Parathyroid adenoma (tissue), 2 donors: ENCODE measurements around the gene GALNT10.

Experiments
- H2AFZ ChIP-seq: fragments of 300-600 bp; sonication (generic); one replicate; pipeline ENCODE4 v1.7.0; 2017; ENCODE audit warnings: antibody characterized with exemption, mild to moderate bottlenecking
- H3K27ac ChIP-seq: fragments of 300-600 bp; sonication (generic); one replicate; pipeline ENCODE4 v1.7.0; 2017
- H3K27me3 ChIP-seq: fragments of 300-600 bp; sonication (generic); one replicate; pipeline ENCODE4 v1.7.0; 2017; ENCODE audit warnings: low read length; ENCODE audit not compliant: control insufficient read depth, insufficient read depth
- H3K36me3 ChIP-seq: fragments of 300-600 bp; sonication (generic); one replicate; pipeline ENCODE4 v1.7.0; 2017; ENCODE audit warnings: low read length; ENCODE audit not compliant: control insufficient read depth, insufficient read depth
- H3K4me1 ChIP-seq: fragments of 300-600 bp; sonication (generic); one replicate; pipeline ENCODE4 v1.7.0; 2017; ENCODE audit warnings: control low read depth
- H3K4me2 ChIP-seq: fragments of 300-600 bp; sonication (generic); one replicate; pipeline ENCODE4 v1.7.0; 2017; ENCODE audit warnings: low read length
- H3K4me3 ChIP-seq: fragments of 300-600 bp; sonication (generic); one replicate; pipeline ENCODE4 v1.7.0; 2017; ENCODE audit warnings: low read depth, low read length
- H3K79me2 ChIP-seq: fragments of 300-600 bp; sonication (generic); one replicate; pipeline ENCODE4 v1.7.0; 2017; ENCODE audit warnings: control low read depth
- H3K9ac ChIP-seq: fragments of 300-600 bp; sonication (generic); one replicate; pipeline ENCODE4 v1.7.0; 2017; ENCODE audit warnings: mild to moderate bottlenecking
- H3K9me3 ChIP-seq: fragments of 300-600 bp; sonication (generic); one replicate; pipeline ENCODE4 v1.7.0; 2017; ENCODE audit warnings: low read length; ENCODE audit not compliant: control insufficient read depth
- CTCF ChIP-seq: fragments of 300-600 bp; sonication (generic); IDR thresholded peaks from one replicate; pipeline ENCODE4 v1.7.0; 2017; ENCODE audit warnings: antibody characterized with exemption, mild to moderate bottlenecking
- donor health status: primary hyperparathyroidism.

The GALNT10 gene

GRCh38 chr5:154159343-154159742 lies 31.2 kb upstream of the GALNT10 start:
- Histone ChIP-seq H3K36me3 (no peaks in the 10 kb centered on the region), H2AFZ (no peak overlapping the region), H3K27ac (no peak overlapping the region), H3K4me1 (no peaks in the 10 kb centered on the region), H3K27me3 (no peaks in the 10 kb centered on the region), H3K4me3 (no peak overlapping the region), H3K4me2 (no peak overlapping the region), H3K9me3 (no peaks in the 10 kb centered on the region), H3K9ac (no peak overlapping the region), H3K79me2 (no peaks in the 10 kb centered on the region)
- no peak for TF ChIP-seq CTCF

GRCh38 chr5:154162539-154163151 lies 27.9 kb upstream of the GALNT10 start:
- H2AFZ ChIP-seq, result no peak overlapping the region
- no peak overlapping the region for H3K9ac ChIP-seq
- no peaks in the 10 kb centered on the region for H3K4me1 ChIP-seq
- H3K27ac ChIP-seq, result no peak overlapping the region
- no peak overlapping the region for H3K4me3 ChIP-seq
- no peaks in the 10 kb centered on the region for H3K79me2 ChIP-seq
- H3K27me3 ChIP-seq, result no peaks in the 10 kb centered on the region
- no peaks in the 10 kb centered on the region for H3K36me3 ChIP-seq
- no peak for TF ChIP-seq CTCF
- no peak overlapping the region for H3K4me2 ChIP-seq
- no peaks in the 10 kb centered on the region for H3K9me3 ChIP-seq

- H3K79me2 ChIP-seq, result no peaks in the 10 kb centered on the region
- no peaks in the 10 kb centered on the region for H3K27me3 ChIP-seq
- H3K27ac ChIP-seq, result no peak overlapping the region
- H3K4me3 ChIP-seq, result no peak overlapping the region
- H2AFZ ChIP-seq, result no peak overlapping the region
- H3K9me3 ChIP-seq, result no peaks in the 10 kb centered on the region
- no peaks in the 10 kb centered on the region for H3K4me1 ChIP-seq
- H3K4me2 ChIP-seq, result no peak overlapping the region
- no peak for TF ChIP-seq CTCF
- no peak overlapping the region for H3K9ac ChIP-seq
- no peaks in the 10 kb centered on the region for H3K36me3 ChIP-seq
Measured at GRCh38 chr5:154163327-154164248, 26.9 kb upstream of the GALNT10 start.

- no peak overlapping the region for H3K4me3 ChIP-seq
- no peaks in the 10 kb centered on the region for H3K9me3 ChIP-seq
- H3K36me3 ChIP-seq, result no peaks in the 10 kb centered on the region
- H3K4me2 ChIP-seq, result no peak overlapping the region
- no peaks in the 10 kb centered on the region for H3K79me2 ChIP-seq
- no peak for TF ChIP-seq CTCF
- H3K4me1 ChIP-seq, result no peaks in the 10 kb centered on the region
- no peak overlapping the region for H3K27ac ChIP-seq
- H3K9ac ChIP-seq, result no peak overlapping the region
- no peaks in the 10 kb centered on the region for H3K27me3 ChIP-seq
- no peak overlapping the region for H2AFZ ChIP-seq
Measured at GRCh38 chr5:154164249-154164581, 26.3 kb upstream of the GALNT10 start.
